Fibroblast of upper back skin (primary cell): ENCODE measurements around the gene SUMF1.

ENCODE experiments used
- DNase-seq: peaks from one replicate; pipeline ENCODE4 v3.0.0-alpha.2; 2013

SUMF1 gene

GRCh38 chr3:4411236-4411635 lies 55.8 kb downstream of the SUMF1 start:
- no peak for DNase-seq

- DNase-seq = no peak
These were observed 56.5 kb downstream of the SUMF1 start for GRCh38 chr3:4410606-4411005.

- no peak for DNase-seq
These were observed 57.0 kb downstream of the SUMF1 start for GRCh38 chr3:4409971-4410573.

GRCh38 chr3:4409415-4409814 lies 57.7 kb downstream of the SUMF1 start:
- DNase-seq = no peak

GRCh38 chr3:4408958-4409357 lies 58.1 kb downstream of the SUMF1 start:
- DNase-seq = no peak

- DNase-seq = no peak
These were observed 59.1 kb downstream of the SUMF1 start for GRCh38 chr3:4407941-4408340.

- no peak for DNase-seq
These were observed 60.1 kb downstream of the SUMF1 start for GRCh38 chr3:4406746-4407568.

GRCh38 chr3:4404881-4405280 lies 62.2 kb downstream of the SUMF1 start:
- DNase-seq = no peak

- DNase-seq = no peak
These were observed 65.6 kb downstream of the SUMF1 start for GRCh38 chr3:4401441-4401840.

GRCh38 chr3:4399476-4399875 lies 67.6 kb downstream of the SUMF1 start:
- no peak for DNase-seq

GRCh38 chr3:4398941-4399245 lies 68.2 kb downstream of the SUMF1 start:
- DNase-seq = no peak

GRCh38 chr3:4398120-4398940 lies 68.7 kb downstream of the SUMF1 start:
- no peak for DNase-seq

- no peak for DNase-seq
These were observed 69.6 kb downstream of the SUMF1 start for GRCh38 chr3:4397466-4397865.

GRCh38 chr3:4396542-4396941 lies 70.5 kb downstream of the SUMF1 start:
- DNase-seq = no peak

- no peak for DNase-seq
These were observed 71.1 kb downstream of the SUMF1 start for GRCh38 chr3:4396006-4396405.

GRCh38 chr3:4395448-4395847 lies 71.6 kb downstream of the SUMF1 start:
- no peak for DNase-seq

- DNase-seq = no peak
These were observed 72.5 kb downstream of the SUMF1 start for GRCh38 chr3:4394567-4394966.

- DNase-seq = no peak
These were observed 73.0 kb downstream of the SUMF1 start for GRCh38 chr3:4394048-4394447.

- no peak for DNase-seq
These were observed 74.1 kb downstream of the SUMF1 start for GRCh38 chr3:4392992-4393391.

GRCh38 chr3:4387210-4388204 lies 79.6 kb downstream of the SUMF1 start:
- DNase-seq = no peak

GRCh38 chr3:4385201-4385600 lies 81.9 kb downstream of the SUMF1 start:
- DNase-seq = no peak

- DNase-seq = no peak
These were observed 87.1 kb downstream of the SUMF1 start for GRCh38 chr3:4380013-4380412.

GRCh38 chr3:4376499-4376898 lies 90.6 kb downstream of the SUMF1 start:
- no peak for DNase-seq
